ENCODE data around the gene GPHN.

- TF ChIP-seq CTCF (IDR thresholded peaks at IDR 0.05; ENCODE audit: low read length) (no peak), EZH2 (IDR thresholded peaks at IDR 0.05; ENCODE audit: borderline replicate concordance, low read length) (no peak)
Measured at GRCh38 chr14:66507722-66508546, at the start of gene GPHN.
